ENCODE measurements around the gene OR10H5.

Gene OR10H5

GRCh38 chr19:15811476-15811875 is 24.0 kb downstream of the OR10H5 start:
- TF ChIP-seq CTCF (IDR thresholded peaks at IDR 0.05): no peak
- H3K27ac ChIP-seq: no peak overlapping the region

GRCh38 chr19:15812060-15812722 is 24.7 kb downstream of the OR10H5 start:
- H3K27ac ChIP-seq: no peak overlapping the region
- H3K9me3 ChIP-seq (ENCODE audit: control insufficient read depth, low read length): no peaks in the 10 kb centered on the region
- no peaks in the 10 kb centered on the region for H3K27me3 ChIP-seq (ENCODE audit: control insufficient read depth, insufficient read depth, low read length)
- no peaks in the 10 kb centered on the region for H3K4me1 ChIP-seq
- no peaks in the 10 kb centered on the region for H3K36me3 ChIP-seq (ENCODE audit: control insufficient read depth, insufficient read depth, low read length)
- no peaks in the 10 kb centered on the region for H3K79me2 ChIP-seq
- no peak overlapping the region for H3K4me2 ChIP-seq (ENCODE audit: low read length)
- H3K9ac ChIP-seq: no peak overlapping the region
- no peak overlapping the region for H2AFZ ChIP-seq
- no peak for TF ChIP-seq CTCF (IDR thresholded peaks at IDR 0.05)
- no peak overlapping the region for H3K4me3 ChIP-seq (ENCODE audit: low read depth, low read length)

More at GRCh38 chr19:15811476-15811875, 24.0 kb downstream of the OR10H5 start:
- H3K36me3 ChIP-seq (ENCODE audit: control insufficient read depth, insufficient read depth, low read length): no peaks in the 10 kb centered on the region
- H3K4me3 ChIP-seq (ENCODE audit: low read depth, low read length): no peak overlapping the region
- H3K4me1 ChIP-seq: no peaks in the 10 kb centered on the region
- no peaks in the 10 kb centered on the region for H3K27me3 ChIP-seq (ENCODE audit: control insufficient read depth, insufficient read depth, low read length)
- no peak overlapping the region for H3K4me2 ChIP-seq (ENCODE audit: low read length)
- no peaks in the 10 kb centered on the region for H3K79me2 ChIP-seq
- no peak overlapping the region for H2AFZ ChIP-seq
- no peaks in the 10 kb centered on the region for H3K9me3 ChIP-seq (ENCODE audit: control insufficient read depth, low read length)
- no peak overlapping the region for H3K9ac ChIP-seq

- H3K36me3 ChIP-seq (ENCODE audit: control insufficient read depth, insufficient read depth, low read length): no peaks in the 10 kb centered on the region
- no peaks in the 10 kb centered on the region for H3K9me3 ChIP-seq (ENCODE audit: control insufficient read depth, low read length)
- no peaks in the 10 kb centered on the region for H3K27me3 ChIP-seq (ENCODE audit: control insufficient read depth, insufficient read depth, low read length)
- no peaks in the 10 kb centered on the region for H3K4me1 ChIP-seq
- no peaks in the 10 kb centered on the region for H3K79me2 ChIP-seq
- no peak overlapping the region for H2AFZ ChIP-seq
- no peak overlapping the region for H3K4me3 ChIP-seq (ENCODE audit: low read depth, low read length)
- no peak overlapping the region for H3K27ac ChIP-seq
- TF ChIP-seq CTCF (IDR thresholded peaks at IDR 0.05): no peak
- H3K4me2 ChIP-seq (ENCODE audit: low read length): no peak overlapping the region
- no peak overlapping the region for H3K9ac ChIP-seq
These were observed 26.5 kb downstream of the OR10H5 start for GRCh38 chr19:15813916-15814315.

GRCh38 chr19:15815306-15815705 is 27.8 kb downstream of the OR10H5 start, which contains the start of gene OR10H1:
Gene OR10H1, minus strand, starts transcription at chr19:15815664. Its CDS starts 7,627 bp downstream, at chr19:15808037.
- Histone ChIP-seq H3K9ac (no peak within 1 kb of the TSS), H2AFZ (no peak within 1 kb of the TSS), H3K4me2 (ENCODE audit: low read length) (no peak within 1 kb of the TSS), H3K79me2 (no peaks in the 10 kb centered on the region), H3K9me3 (ENCODE audit: control insufficient read depth, low read length) (no peaks in the 10 kb centered on the region), H3K36me3 (ENCODE audit: control insufficient read depth, insufficient read depth, low read length) (no peaks in the 10 kb centered on the region), H3K4me3 (ENCODE audit: low read depth, low read length) (no peak within 1 kb of the TSS), H3K27me3 (ENCODE audit: control insufficient read depth, insufficient read depth, low read length) (no peaks in the 10 kb centered on the region), H3K4me1 (no peaks in the 10 kb centered on the region), H3K27ac (no peak within 1 kb of the TSS)
- no peak for TF ChIP-seq CTCF (IDR thresholded peaks at IDR 0.05)

- Histone ChIP-seq H3K27ac (no peak overlapping the region), H3K27me3 (ENCODE audit: control insufficient read depth, insufficient read depth, low read length) (no peaks in the 10 kb centered on the region), H3K4me3 (ENCODE audit: low read depth, low read length) (no peak overlapping the region), H3K9me3 (ENCODE audit: control insufficient read depth, low read length) (no peaks in the 10 kb centered on the region), H3K4me1 (no peaks in the 10 kb centered on the region), H2AFZ (no peak overlapping the region), H3K79me2 (no peaks in the 10 kb centered on the region), H3K9ac (no peak overlapping the region), H3K36me3 (ENCODE audit: control insufficient read depth, insufficient read depth, low read length) (no peaks in the 10 kb centered on the region), H3K4me2 (ENCODE audit: low read length) (no peak overlapping the region)
- no peak for TF ChIP-seq CTCF (IDR thresholded peaks at IDR 0.05)
These were observed 33.2 kb downstream of the OR10H5 start for GRCh38 chr19:15820646-15821045.
